Stimulated activated memory B cell treated with anti-CD40 and anti-IgM and Interleukin-4, amounts not matched to agents 10 μg/mL and 1 μg/mL and 100 μg/mL, for 72 hours (primary cell): Measurements from ENCODE around the gene PLGRKT.
"Not testable (repeated sequence)": the region's sequence is repeated elsewhere in the genome, so short reads cannot be mapped to it uniquely, and the experiment has no call there.

Experiments
- ATAC-seq: fragments of 150-1000 bp; cut with Tn5 transposase; 2 replicates; pipeline ENCODE4 v1.10.0; 2021
- H3K27ac Mint-ChIP-seq: one replicate; pipeline ENCODE4 v1.8.0; 2022; ENCODE audit warnings: mild to moderate bottlenecking, mixed read lengths
- H3K27me3 Mint-ChIP-seq: one replicate; pipeline ENCODE4 v1.8.0; 2022; ENCODE audit warnings: mixed read lengths
- H3K36me3 Mint-ChIP-seq: one replicate; pipeline ENCODE4 v1.8.0; 2022; ENCODE audit warnings: mixed read lengths
- H3K4me1 Mint-ChIP-seq: one replicate; pipeline ENCODE4 v1.8.0; 2022; ENCODE audit warnings: mixed read lengths
- H3K4me3 Mint-ChIP-seq: one replicate; pipeline ENCODE4 v1.8.0; 2022; ENCODE audit warnings: mild to moderate bottlenecking, moderate library complexity, mixed read lengths
- H3K9me3 Mint-ChIP-seq: one replicate; pipeline ENCODE4 v1.8.0; 2022; ENCODE audit warnings: mixed read lengths

Gene PLGRKT

DNA sequence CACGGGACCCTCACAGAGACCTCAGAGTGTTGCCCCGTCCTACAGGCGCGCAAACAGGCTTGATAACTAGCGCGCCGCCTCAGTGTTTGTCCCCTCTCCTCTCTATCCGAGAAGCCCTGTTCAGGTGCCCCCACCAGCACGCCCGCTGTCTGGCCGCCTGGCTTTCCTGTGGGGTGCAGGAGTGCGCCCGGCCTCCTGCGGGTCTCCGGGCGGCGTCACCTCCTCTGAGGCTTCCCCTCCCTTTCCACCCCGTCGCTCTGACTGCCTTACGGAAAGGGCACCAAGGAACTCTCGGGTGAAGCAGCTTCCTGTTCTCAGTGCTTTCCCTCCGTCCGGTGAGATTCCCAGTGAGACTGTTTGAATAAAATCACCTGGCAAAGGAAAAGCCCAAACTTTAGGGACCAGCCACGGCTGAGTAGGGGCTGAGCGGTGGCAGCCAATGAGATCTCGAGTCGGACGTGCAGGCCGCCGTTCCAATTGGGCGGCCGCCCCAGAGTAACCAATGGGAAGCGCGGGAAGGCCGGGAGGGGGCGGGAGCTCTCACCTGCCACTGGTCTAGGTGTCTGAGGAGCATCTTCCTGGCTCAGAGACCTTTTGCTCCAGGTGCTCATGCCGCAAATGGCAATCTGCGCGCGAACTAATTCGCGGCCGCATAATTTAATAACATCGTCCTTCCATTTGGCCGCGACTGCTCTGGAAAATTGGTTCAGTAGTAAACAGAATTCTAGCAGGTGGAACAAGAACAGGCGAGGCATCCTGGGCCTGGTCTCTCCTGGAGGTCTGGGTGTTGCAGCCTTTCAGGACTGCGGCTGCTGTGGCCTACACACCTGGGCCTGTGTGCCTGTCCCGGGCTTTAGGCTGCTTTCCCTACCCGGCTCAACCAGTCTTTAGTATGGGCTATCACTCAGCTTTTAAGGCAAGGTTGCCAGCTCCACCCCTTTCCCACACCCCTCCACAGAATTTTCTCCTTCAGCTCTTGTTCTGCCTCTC is 98.4 kb downstream of the PLGRKT start, which contains the start of gene RLN1:
TSS of gene RLN1 (minus strand) at position 885 of the 990 bp plus-strand sequence. CDS start at position 755, 130 bp downstream.
- not testable (repeated sequence) for H3K27ac Mint-ChIP-seq
- Mint-ChIP-seq H3K4me3 (peak within 1 kb of the TSS; percentile 47), H3K4me1 (peaks cover 13% of the 10 kb centered on the region)

DNA sequence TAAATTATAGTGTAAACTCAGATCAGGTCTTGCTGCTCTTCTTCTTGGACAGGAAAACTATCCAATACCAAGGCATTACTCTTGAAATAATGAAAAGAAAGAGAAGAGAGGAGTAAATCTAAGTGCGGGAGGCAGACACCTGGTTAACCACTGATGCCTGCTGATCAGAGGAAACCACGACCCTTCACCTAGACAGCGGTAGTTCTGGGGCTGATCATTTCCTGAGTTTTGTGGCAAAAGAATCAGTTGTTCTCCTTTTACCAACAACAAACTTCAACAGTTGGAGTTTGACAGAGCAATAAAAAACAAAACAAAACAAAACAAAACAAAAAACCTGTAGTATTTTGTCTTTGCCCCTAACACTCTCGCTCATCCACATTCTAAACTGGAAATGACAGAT is 101.0 kb downstream of the PLGRKT start:
- peaks cover 18% of the 10 kb centered on the region for H3K36me3 Mint-ChIP-seq
- H3K4me3 Mint-ChIP-seq, result no peak overlapping the region
- no peak for ATAC-seq
- no peaks in the 10 kb centered on the region for H3K9me3 Mint-ChIP-seq
- no peak overlapping the region for H3K27ac Mint-ChIP-seq
- H3K27me3 Mint-ChIP-seq, result no peaks in the 10 kb centered on the region
- H3K4me1 Mint-ChIP-seq, result peaks cover 13% of the 10 kb centered on the region

More for the DNA sequence above, 98.4 kb downstream of the PLGRKT start, which contains the start of gene RLN1:
- not testable (repeated sequence) for H3K9me3 Mint-ChIP-seq, H3K36me3 Mint-ChIP-seq, H3K27me3 Mint-ChIP-seq
- peak; percentile 100 for ATAC-seq

DNA sequence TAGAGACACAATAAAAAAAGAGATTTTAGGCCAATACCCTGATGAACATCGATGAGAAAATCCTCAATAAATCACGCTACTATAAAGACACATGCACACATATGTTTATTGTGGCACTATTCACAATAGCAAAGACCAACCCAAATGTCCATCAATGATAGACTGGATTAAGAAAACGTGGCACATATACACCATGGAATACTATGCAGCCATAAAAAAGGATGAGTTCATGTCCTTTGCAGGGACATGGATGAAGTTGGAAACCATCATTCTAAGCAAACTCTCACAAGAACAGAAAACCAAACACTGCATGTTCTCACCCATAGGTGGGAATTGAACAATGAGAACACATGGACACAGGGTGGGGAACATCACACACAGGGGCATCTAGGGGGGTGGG is 106.4 kb downstream of the PLGRKT start:
- not testable (repeated sequence) for H3K4me1 Mint-ChIP-seq, H3K27ac Mint-ChIP-seq, H3K4me3 Mint-ChIP-seq, H3K27me3 Mint-ChIP-seq, H3K9me3 Mint-ChIP-seq, ATAC-seq
- peaks cover 59% of the 10 kb centered on the region for H3K36me3 Mint-ChIP-seq

DNA sequence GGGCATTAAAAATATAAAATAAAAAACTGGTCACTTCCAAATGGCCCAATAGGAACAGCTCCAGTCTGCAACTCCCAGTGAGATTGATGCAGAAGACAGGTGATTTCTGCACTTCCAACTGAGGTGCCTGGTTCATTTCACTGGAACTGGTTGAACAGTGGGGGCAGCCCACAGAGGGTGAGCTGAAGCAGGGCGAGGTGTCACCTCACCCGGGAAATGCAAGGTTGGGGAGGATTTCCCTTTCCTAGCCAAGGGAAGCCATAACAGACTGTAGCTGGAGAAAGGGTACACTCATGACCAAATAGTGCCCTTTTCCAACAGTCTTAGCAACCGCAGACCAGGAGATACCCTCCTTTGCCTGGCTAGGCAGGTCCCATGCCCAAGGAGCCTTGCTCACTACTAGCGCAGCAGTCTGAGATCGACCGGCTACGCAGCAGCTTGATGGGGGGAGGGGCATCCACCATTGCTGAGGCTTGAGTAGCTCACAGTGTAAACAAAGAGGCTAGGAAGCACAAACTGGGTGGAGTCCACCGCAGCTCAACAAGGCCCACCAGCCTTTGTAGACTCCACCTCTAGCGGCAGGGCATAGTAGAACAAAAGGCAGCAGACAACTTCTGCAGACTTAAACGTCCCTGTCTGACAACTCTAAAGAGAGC is 110.7 kb downstream of the PLGRKT start:
- H3K27ac Mint-ChIP-seq, result no peak overlapping the region
- H3K9me3 Mint-ChIP-seq, result no peaks in the 10 kb centered on the region
- H3K4me3 Mint-ChIP-seq, result no peak overlapping the region
- no peaks in the 10 kb centered on the region for H3K27me3 Mint-ChIP-seq
- no peak for ATAC-seq
- H3K36me3 Mint-ChIP-seq, result peaks cover 46% of the 10 kb centered on the region
- no peaks in the 10 kb centered on the region for H3K4me1 Mint-ChIP-seq

DNA sequence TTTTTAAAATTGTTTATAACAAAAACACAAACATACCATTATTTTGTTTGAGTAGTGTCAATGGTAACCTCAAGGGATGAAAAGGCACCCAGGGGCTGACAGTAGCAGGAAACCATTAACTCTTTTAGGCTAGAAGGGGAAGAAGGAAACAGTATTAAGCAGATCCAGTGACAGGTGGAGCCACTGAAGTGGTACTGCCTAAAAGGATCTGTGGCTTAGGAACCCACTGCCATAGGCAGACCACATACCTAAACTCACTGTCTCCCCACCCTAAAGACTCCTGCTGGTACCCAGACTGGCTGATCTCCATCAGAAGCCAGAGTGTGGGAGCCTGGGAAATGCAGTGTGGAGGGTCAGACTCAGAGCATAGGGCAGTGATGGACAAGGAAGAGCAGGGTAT is 111.5 kb downstream of the PLGRKT start:
- no peak for ATAC-seq
- H3K4me1 Mint-ChIP-seq, result no peaks in the 10 kb centered on the region
- no peaks in the 10 kb centered on the region for H3K9me3 Mint-ChIP-seq
- H3K27ac Mint-ChIP-seq, result no peak overlapping the region
- no peak overlapping the region for H3K4me3 Mint-ChIP-seq
- no peaks in the 10 kb centered on the region for H3K27me3 Mint-ChIP-seq
- H3K36me3 Mint-ChIP-seq, result peaks cover 39% of the 10 kb centered on the region

DNA sequence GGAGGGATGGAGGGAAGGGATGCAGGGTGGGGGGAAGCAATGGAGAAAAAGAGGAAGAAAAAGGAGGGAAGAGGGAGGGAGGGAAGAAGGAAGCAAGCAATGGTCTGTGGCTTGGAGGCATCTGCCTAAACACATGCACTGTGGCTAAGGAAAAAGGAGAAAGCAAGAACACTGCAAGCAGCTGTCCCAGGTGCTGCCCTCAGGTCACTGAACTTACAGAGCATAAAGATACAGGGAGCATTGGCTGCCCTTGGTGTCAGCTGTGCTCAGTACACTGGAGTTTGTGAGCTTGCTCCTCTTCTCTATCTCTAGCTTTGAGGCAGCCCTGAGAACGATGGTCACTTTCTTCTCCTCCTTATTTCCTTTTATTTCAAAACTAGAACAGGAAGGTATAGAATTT is 116.1 kb downstream of the PLGRKT start:
- not testable (repeated sequence) for H3K4me1 Mint-ChIP-seq, H3K27ac Mint-ChIP-seq, ATAC-seq, H3K27me3 Mint-ChIP-seq, H3K36me3 Mint-ChIP-seq, H3K4me3 Mint-ChIP-seq, H3K9me3 Mint-ChIP-seq

DNA sequence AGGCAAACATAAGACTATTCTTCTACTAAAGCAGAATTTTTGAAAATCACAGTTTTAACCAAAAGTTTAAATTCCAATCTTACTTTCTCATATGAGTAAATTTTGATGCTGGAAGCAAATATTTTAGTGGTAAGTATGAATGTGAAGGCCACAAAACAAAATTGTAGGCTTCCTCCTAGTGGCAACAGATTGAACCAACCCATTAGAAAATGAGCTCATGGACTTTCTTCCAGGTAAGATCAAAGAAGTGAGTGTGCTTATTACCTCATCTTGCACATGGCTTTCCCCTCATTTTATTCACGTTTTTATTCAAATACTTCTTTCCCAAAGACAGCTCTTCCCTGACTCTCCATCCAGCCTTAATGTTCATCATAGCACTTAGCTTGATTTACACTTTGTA is 116.7 kb downstream of the PLGRKT start:
- Mint-ChIP-seq H3K4me3 (no peak overlapping the region), H3K27ac (no peak overlapping the region), H3K4me1 (no peaks in the 10 kb centered on the region), H3K27me3 (no peaks in the 10 kb centered on the region), H3K9me3 (peaks cover 6% of the 10 kb centered on the region), H3K36me3 (peaks cover 6% of the 10 kb centered on the region)
- no peak for ATAC-seq

DNA sequence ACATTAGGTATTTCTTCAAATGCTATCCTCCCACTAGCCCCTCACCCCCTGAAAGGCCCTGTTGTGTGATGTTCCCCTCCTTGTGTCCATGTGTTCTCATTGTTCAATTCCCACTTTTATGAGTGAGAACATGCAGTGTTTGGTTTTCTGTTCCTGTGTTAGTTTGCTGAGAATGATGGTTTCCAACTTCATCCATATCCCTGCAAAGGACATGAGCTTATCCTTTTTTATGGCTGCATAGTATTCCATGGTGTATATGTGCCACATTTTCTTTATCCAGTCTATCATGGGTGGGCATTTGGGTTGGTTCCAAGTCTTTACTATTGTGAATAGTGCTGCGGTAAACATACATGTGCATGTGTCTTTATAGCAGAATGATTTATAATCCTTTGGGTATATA is 121.3 kb downstream of the PLGRKT start:
- Mint-ChIP-seq H3K9me3 (peaks cover 15% of the 10 kb centered on the region), H3K36me3 (peaks cover 22% of the 10 kb centered on the region)
- ATAC-seq, H3K27ac Mint-ChIP-seq, H3K4me3 Mint-ChIP-seq, H3K4me1 Mint-ChIP-seq, H3K27me3 Mint-ChIP-seq: not testable (repeated sequence)

DNA sequence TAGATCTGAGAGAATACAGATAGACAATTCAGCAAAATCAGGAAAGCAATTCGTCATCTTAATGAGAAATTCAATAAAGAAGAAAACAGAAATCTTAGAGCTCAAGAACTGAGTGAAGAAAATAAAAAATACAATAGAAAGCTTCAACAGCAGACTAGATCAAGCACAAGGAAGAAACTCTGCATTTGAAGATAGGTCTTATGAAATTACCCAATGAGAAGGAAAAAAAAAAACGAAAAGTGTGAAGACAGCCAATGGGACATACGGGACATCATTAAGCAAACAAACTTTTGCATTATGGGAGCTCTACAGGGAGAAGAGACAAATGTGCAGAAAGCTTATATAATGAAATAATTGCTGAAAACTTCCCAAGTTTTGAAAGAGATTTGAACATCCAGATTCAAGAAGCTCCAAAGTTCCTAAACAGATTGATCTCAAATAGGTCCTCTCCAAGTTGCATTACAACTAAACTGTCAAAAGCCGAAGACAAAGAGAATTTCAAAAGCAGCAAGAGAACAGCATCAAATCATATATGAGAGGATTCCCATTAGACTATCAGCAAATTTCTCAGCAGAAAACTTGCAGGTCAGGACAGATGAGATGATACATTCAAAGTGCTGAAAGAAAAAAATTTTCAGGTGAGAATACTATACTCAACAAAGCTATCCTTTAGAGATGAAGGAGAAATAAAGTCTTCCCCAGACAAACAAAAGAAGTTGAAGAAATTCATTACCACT is 122.4 kb downstream of the PLGRKT start:
- peaks cover 12% of the 10 kb centered on the region for H3K27me3 Mint-ChIP-seq

DNA sequence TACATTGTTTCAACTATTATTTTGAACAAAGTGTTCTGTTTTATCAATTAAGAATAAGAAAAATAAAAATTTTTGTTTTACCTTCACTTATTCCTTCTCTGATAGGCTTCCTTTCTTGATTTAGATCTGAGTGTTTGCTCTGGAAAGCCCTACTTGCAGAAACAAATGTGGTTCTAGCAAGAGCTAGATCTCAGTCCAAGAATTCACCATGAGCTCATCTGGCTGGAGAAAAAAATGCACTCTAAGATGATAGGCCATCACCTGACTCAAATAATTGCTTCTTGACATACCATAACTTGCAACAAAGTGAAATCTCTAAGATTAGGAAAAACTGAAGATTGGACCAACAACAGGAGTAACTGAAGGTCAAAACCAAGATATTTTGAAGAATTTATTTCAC is 126.9 kb downstream of the PLGRKT start:
- Mint-ChIP-seq H3K9me3 (peaks cover 8% of the 10 kb centered on the region), H3K36me3 (peaks cover 18% of the 10 kb centered on the region), H3K4me3 (no peak overlapping the region), H3K27ac (no peak overlapping the region), H3K4me1 (no peaks in the 10 kb centered on the region), H3K27me3 (peaks cover 12% of the 10 kb centered on the region)
- ATAC-seq, result no peak

More for the DNA sequence above, 122.4 kb downstream of the PLGRKT start:
- H3K27ac Mint-ChIP-seq, result no peak overlapping the region
- H3K9me3 Mint-ChIP-seq, result peaks cover 15% of the 10 kb centered on the region
- ATAC-seq, result no peak
- peaks cover 26% of the 10 kb centered on the region for H3K36me3 Mint-ChIP-seq
- no peaks in the 10 kb centered on the region for H3K4me1 Mint-ChIP-seq
- no peak overlapping the region for H3K4me3 Mint-ChIP-seq
